Loucy (cell line): Measurements from ENCODE around the gene SPRR3.

Experiments
- H2AFZ ChIP-seq: fragments of 200-600 bp; sonication (generic); 2 replicates; pipeline ENCODE4 v1.6.0; 2016; ENCODE audit warnings: antibody characterized with exemption, mild to moderate bottlenecking, low read length, moderate library complexity
- H3F3A ChIP-seq: fragments of 200-600 bp; 2 replicates; pipeline ENCODE4 v1.6.0; 2016; ENCODE audit warnings: antibody characterized with exemption, low read depth, mild to moderate bottlenecking
- H3K27me3 ChIP-seq: fragments of 200-600 bp; sonication (generic); 2 replicates; pipeline ENCODE4 v1.6.1; 2014; ENCODE audit warnings: low read length, mild to moderate bottlenecking; ENCODE audit not compliant: insufficient read depth, poor library complexity, severe bottlenecking
- H3K36me3 ChIP-seq: fragments of 200-600 bp; sonication (generic); 2 replicates; pipeline ENCODE4 v1.6.1; 2016; ENCODE audit warnings: low read length; ENCODE audit not compliant: insufficient read depth
- H3K4me1 ChIP-seq: fragments of 200-600 bp; sonication (generic); 2 replicates; pipeline ENCODE4 v1.5.1; 2014; ENCODE audit warnings: low read length, mild to moderate bottlenecking; ENCODE audit not compliant: insufficient read depth, poor library complexity, severe bottlenecking
- H3K4me2 ChIP-seq: fragments of 200-600 bp; sonication (generic); 2 replicates; pipeline ENCODE4 v1.6.0; 2014; ENCODE audit warnings: antibody characterized with exemption, low read length, low read depth, mild to moderate bottlenecking; ENCODE audit not compliant: poor library complexity, severe bottlenecking
- H3K4me3 ChIP-seq: fragments of 200-600 bp; sonication (generic); 2 replicates; pipeline ENCODE4 v1.5.1; 2014; ENCODE audit warnings: low read length, mild to moderate bottlenecking, mixed read lengths; ENCODE audit not compliant: poor library complexity, severe bottlenecking
- H3K79me2 ChIP-seq: fragments of 200-600 bp; sonication (generic); 2 replicates; pipeline ENCODE4 v1.6.1; 2014; ENCODE audit warnings: low read length; ENCODE audit not compliant: insufficient read depth
- H3K9ac ChIP-seq: fragments of 200-600 bp; sonication (generic); 2 replicates; pipeline ENCODE4 v1.6.0; 2014; ENCODE audit warnings: mild to moderate bottlenecking, low read depth, low read length, moderate library complexity; ENCODE audit not compliant: poor library complexity, severe bottlenecking
- H3K9me2 ChIP-seq: fragments of 200-600 bp; sonication (generic); replicated peaks from 2 replicates; pipeline ENCODE4 v1.6.1; 2016; ENCODE audit warnings: low read depth, low read length, mixed read lengths
- H3K9me3 ChIP-seq: fragments of 200-600 bp; sonication (generic); 2 replicates; pipeline ENCODE4 v1.6.1; 2014; ENCODE audit warnings: mild to moderate bottlenecking, antibody characterized with exemption, low read length, low read depth; ENCODE audit not compliant: insufficient read depth
- H4K20me1 ChIP-seq: fragments of 200-600 bp; sonication (generic); 2 replicates; pipeline ENCODE4 v1.6.0; 2014; ENCODE audit warnings: antibody characterized with exemption, low read length, mild to moderate bottlenecking; ENCODE audit not compliant: insufficient read depth, poor library complexity, severe bottlenecking
- CTCF ChIP-seq: fragments of 200-600 bp; sonication (generic); conservative IDR thresholded peaks from 2 replicates; pipeline ENCODE4 v1.5.1; 2014; ENCODE audit warnings: mild to moderate bottlenecking, antibody characterized with exemption, low read length
- EZH2phosphoT487 ChIP-seq: fragments of 200-600 bp; IDR thresholded peaks from 2 replicates; pipeline ENCODE4 v1.6.1; 2018; ENCODE audit warnings: antibody characterized with exemption, mild to moderate bottlenecking, moderate library complexity, borderline replicate concordance

SPRR3 gene

GRCh38 chr1:152993186-152993585, 8.4 kb upstream of the SPRR3 start:
- TF ChIP-seq CTCF (no peak), EZH2phosphoT487 (no peak)
- no peaks in the 10 kb centered on the region for H3K9me2 ChIP-seq
- H3K27me3 ChIP-seq = no peaks in the 10 kb centered on the region

GRCh38 chr1:152995842-152996241, 5.7 kb upstream of the SPRR3 start:
- Histone ChIP-seq H3K9ac (no peak overlapping the region), H3K36me3 (no peaks in the 10 kb centered on the region), H3K79me2 (no peaks in the 10 kb centered on the region), H2AFZ (no peak overlapping the region), H4K20me1 (no peaks in the 10 kb centered on the region), H3K4me2 (no peak overlapping the region), H3K9me2 (no peaks in the 10 kb centered on the region), H3K4me3 (no peak overlapping the region), H3K4me1 (no peaks in the 10 kb centered on the region), H3K9me3 (no peaks in the 10 kb centered on the region), H3K27me3 (no peaks in the 10 kb centered on the region), H3F3A (no peaks in the 10 kb centered on the region)
- TF ChIP-seq EZH2phosphoT487 (no peak), CTCF (no peak)

More at GRCh38 chr1:152993186-152993585, 8.4 kb upstream of the SPRR3 start:
- Histone ChIP-seq H3K79me2 (no peaks in the 10 kb centered on the region), H3K4me2 (no peak overlapping the region), H3K4me1 (no peaks in the 10 kb centered on the region), H3K36me3 (no peaks in the 10 kb centered on the region), H2AFZ (no peak overlapping the region), H4K20me1 (no peaks in the 10 kb centered on the region), H3K9ac (no peak overlapping the region), H3F3A (no peaks in the 10 kb centered on the region), H3K9me3 (no peaks in the 10 kb centered on the region), H3K4me3 (no peak overlapping the region)

- no peaks in the 10 kb centered on the region for H3K27me3 ChIP-seq
- no peaks in the 10 kb centered on the region for H3K79me2 ChIP-seq
- no peak overlapping the region for H3K4me2 ChIP-seq
- no peak overlapping the region for H2AFZ ChIP-seq
- TF ChIP-seq EZH2phosphoT487 (no peak), CTCF (no peak)
- no peaks in the 10 kb centered on the region for H3F3A ChIP-seq
- H3K36me3 ChIP-seq = no peaks in the 10 kb centered on the region
- H3K9me3 ChIP-seq = no peaks in the 10 kb centered on the region
- H3K9me2 ChIP-seq = no peaks in the 10 kb centered on the region
- no peak overlapping the region for H3K4me3 ChIP-seq
- H3K9ac ChIP-seq = no peak overlapping the region
- H3K4me1 ChIP-seq = no peaks in the 10 kb centered on the region
- no peaks in the 10 kb centered on the region for H4K20me1 ChIP-seq
Measured at GRCh38 chr1:152996633-152997400, 4.7 kb upstream of the SPRR3 start.
